Testis (tissue), 3 donors: Measurements from ENCODE around the gene RASGRF2. TPM values are rescaled to one million over a fixed set of nuclear protein-coding genes. Genes with fewer than 3 reads are reported as not detected.

Experiments used
- DNase-seq: peaks from one replicate; pipeline ENCODE4 v3.0.0-alpha.2; 2019
- H3K27ac ChIP-seq, 2 donors: fragments of 200-600 bp; sonication (generic); one replicate each; pipeline ENCODE4 v1.5.1; 2019
- H3K27me3 ChIP-seq: fragments of 200-600 bp; sonication (generic); one replicate; pipeline ENCODE4 v1.5.1; 2019
- H3K36me3 ChIP-seq: fragments of 200-600 bp; sonication (generic); one replicate; pipeline ENCODE4 v1.5.1; 2017; ENCODE audit warnings: low read depth; ENCODE audit errors: missing control alignments
- H3K4me1 ChIP-seq: fragments of 200-600 bp; sonication (generic); one replicate; pipeline ENCODE4 v1.5.1; 2019
- H3K4me3 ChIP-seq, 2 donors: fragments of 200-600 bp; sonication (generic); one replicate each; pipeline ENCODE4 v1.5.1; 2017 to 2019
- H3K9me3 ChIP-seq: fragments of 200-600 bp; sonication (generic); one replicate; pipeline ENCODE4 v1.5.1; 2017
- POLR2A ChIP-seq: fragments of 450-650 bp; IDR thresholded peaks from one replicate; pipeline ENCODE4 v1.6.1; 2017; ENCODE audit warnings: antibody characterized with exemption, mild to moderate bottlenecking, moderate library complexity
- WGBS, 2 donors: methylation state at CpG; one replicate each; pipeline ENCODE4 v1.1.5; 2018; 5-methylcytosine and 5-hydroxymethylcytosine counted together
- intact Hi-C: fragments of 100-400 bp; cut with DNase I; formaldehyde crosslinking; loops from one replicate; pipeline ENCODE4 v1.15.1; 2023; ENCODE audit warnings: low total_unique reads
- polyA plus RNA-seq: library from polyadenylated mRNA; stranded (reverse); fragments of 350-450 nt; fragmentation: Illumina TruSeq; extraction: RNeasy Lipid Tissue Mini Kit (QIAGEN cat#74804); gene quantifications from one replicate; pipeline ENCODE4 v1.2.3, GENCODE V29; 2014; ENCODE audit warnings: low read depth, low replicate concordance; ENCODE audit not compliant: insufficient read depth
- total RNA-seq, 2 donors: library from RNA; depleted of rRNA; stranded (reverse); fragments of >200 nt; gene quantifications; one replicate each; pipeline ENCODE4 v1.2.3, GENCODE V29; 2016
- TF ChIP-seq, protein P1 (sequence below), 3 experiments: fragments of 450-650 bp in 2 of 3; fragments of 200-600 bp in 1 of 3; sonication (generic) in 1 of 3; IDR thresholded peaks; one replicate each; pipeline ENCODE4 v1.5.1; 2016 to 2019; ENCODE audit warnings: antibody characterized with exemption in 3 of 3, mild to moderate bottlenecking in 2 of 3, moderate library complexity in 1 of 3

Gene RASGRF2
- total and polyA plus RNA-seq, 3 donors from 2014 or later, result 6.2 to 11.3 (median 7.8) TPM

DNA sequence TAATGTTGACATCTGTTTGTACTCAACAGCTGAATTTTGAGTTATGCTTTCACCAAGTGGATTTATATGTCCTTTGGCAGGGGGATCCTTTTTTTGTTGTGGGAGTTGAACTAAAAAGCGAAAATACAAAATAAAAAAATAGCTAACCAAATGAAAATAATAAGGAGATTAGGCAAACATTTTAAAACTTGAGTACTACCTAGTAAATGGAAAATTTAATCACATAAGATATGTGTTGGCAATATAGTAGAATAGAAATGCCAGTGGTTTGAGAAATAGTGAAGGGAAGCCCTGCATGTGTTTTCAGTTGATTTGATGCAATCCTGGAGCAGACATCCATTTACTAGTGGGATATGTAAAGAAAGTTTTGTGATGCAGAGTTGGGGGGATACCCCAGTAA lies 98.0 kb downstream of the RASGRF2 start:
- no peak overlapping the region for H3K27ac ChIP-seq
- H3K9me3 ChIP-seq, result no peaks in the 10 kb centered on the region
- H3K36me3 ChIP-seq, result no peaks in the 10 kb centered on the region
- no peaks in the 10 kb centered on the region for H3K4me1 ChIP-seq
- no peak for TF ChIP-seq POLR2A
- TF ChIP-seq, protein P1, sequence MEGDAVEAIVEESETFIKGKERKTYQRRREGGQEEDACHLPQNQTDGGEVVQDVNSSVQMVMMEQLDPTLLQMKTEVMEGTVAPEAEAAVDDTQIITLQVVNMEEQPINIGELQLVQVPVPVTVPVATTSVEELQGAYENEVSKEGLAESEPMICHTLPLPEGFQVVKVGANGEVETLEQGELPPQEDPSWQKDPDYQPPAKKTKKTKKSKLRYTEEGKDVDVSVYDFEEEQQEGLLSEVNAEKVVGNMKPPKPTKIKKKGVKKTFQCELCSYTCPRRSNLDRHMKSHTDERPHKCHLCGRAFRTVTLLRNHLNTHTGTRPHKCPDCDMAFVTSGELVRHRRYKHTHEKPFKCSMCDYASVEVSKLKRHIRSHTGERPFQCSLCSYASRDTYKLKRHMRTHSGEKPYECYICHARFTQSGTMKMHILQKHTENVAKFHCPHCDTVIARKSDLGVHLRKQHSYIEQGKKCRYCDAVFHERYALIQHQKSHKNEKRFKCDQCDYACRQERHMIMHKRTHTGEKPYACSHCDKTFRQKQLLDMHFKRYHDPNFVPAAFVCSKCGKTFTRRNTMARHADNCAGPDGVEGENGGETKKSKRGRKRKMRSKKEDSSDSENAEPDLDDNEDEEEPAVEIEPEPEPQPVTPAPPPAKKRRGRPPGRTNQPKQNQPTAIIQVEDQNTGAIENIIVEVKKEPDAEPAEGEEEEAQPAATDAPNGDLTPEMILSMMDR (IDR thresholded peaks at IDR 0.05), result no peak
- intact Hi-C loops, result no loop called here
- no peak overlapping the region for H3K4me3 ChIP-seq
- DNase-seq, result no peak
- no peaks in the 10 kb centered on the region for H3K27me3 ChIP-seq
- 85% methylated on average over 1 of the region's 1 CpG for WGBS, 2 donors

- Histone ChIP-seq H3K27ac (peak overlapping the region in 1 of 2 donors; percentile 6), H3K27me3 (no peaks in the 10 kb centered on the region), H3K4me3 (no peak overlapping the region), H3K36me3 (no peaks in the 10 kb centered on the region), H3K4me1 (peaks cover 6% of the 10 kb centered on the region), H3K9me3 (no peaks in the 10 kb centered on the region)
- TF ChIP-seq, protein P1 (IDR thresholded peaks at IDR 0.05), result no peak
- TF ChIP-seq POLR2A, result no peak
- WGBS, 2 donors, result 62 to 68% methylated on average over 3 of the region's 3 CpGs
- intact Hi-C loops, result no loop called here
- DNase-seq, result no peak
These were observed 105.3 kb downstream of the RASGRF2 start for GRCh38 chr5:81065492-81065891.

GRCh38 chr5:81066102-81066501 lies 105.9 kb downstream of the RASGRF2 start:
- no peak for DNase-seq
- intact Hi-C loops, result no loop called here
- no peak overlapping the region for H3K27ac ChIP-seq

DNA sequence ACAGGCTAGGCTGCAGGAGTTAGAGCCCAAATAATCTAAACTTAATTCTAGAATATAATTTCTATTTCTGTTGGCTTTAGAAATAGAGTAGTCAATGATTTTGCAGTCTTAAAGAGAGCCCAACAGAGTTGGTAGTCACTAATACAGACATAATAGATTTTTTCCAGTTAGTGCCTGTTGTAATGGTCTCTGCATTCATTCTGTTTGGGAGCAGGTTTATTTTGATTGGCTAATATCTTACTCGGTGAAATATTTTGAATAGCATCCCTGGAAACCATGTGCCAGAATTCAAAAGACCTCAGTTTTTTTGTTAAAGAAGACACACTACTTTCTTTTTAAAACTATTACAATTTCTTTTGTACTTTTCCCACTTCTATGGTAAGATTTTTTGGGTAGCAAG lies 107.2 kb downstream of the RASGRF2 start:
- WGBS, 2 donors, result 63 to 71% methylated on average over 1 of the region's 1 CpG
- H3K36me3 ChIP-seq, result no peaks in the 10 kb centered on the region
- no peaks in the 10 kb centered on the region for H3K27me3 ChIP-seq
- intact Hi-C loops, result no loop called here
- no peak overlapping the region for H3K4me3 ChIP-seq
- peaks cover 6% of the 10 kb centered on the region for H3K4me1 ChIP-seq
- no peaks in the 10 kb centered on the region for H3K9me3 ChIP-seq
- DNase-seq, result no peak
- no peak for TF ChIP-seq POLR2A
- TF ChIP-seq, protein P1 (IDR thresholded peaks at IDR 0.05), result no peak
- peak overlapping the region in 1 of 2 donors; percentile 13 for H3K27ac ChIP-seq

More at GRCh38 chr5:81066102-81066501, 105.9 kb downstream of the RASGRF2 start:
- WGBS, 2 donors, result 85 to 86% methylated on average over 4 of the region's 4 CpGs
- Histone ChIP-seq H3K4me3 (no peak overlapping the region), H3K4me1 (peaks cover 6% of the 10 kb centered on the region), H3K27me3 (no peaks in the 10 kb centered on the region), H3K36me3 (no peaks in the 10 kb centered on the region), H3K9me3 (no peaks in the 10 kb centered on the region)
- TF ChIP-seq POLR2A, result no peak
- TF ChIP-seq, protein P1 (IDR thresholded peaks at IDR 0.05), result no peak

DNA sequence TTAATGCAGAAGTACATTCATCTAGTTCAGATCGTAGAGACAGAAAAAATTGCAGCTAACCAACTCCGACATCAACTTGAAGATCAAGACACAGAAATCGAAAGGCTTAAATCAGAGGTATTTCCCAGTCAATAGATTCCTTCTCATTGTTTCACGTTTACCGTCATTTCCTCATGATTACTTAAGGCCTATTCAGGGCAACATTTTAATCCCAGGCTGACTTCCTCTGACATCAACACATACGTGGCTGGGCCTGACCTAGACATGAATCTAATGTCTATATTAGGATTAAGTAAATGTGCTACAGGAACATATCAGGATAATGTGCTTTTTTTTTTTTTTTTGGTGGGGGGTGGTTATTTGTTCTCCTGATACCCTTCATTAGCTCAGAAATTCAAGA lies 107.9 kb downstream of the RASGRF2 start:
- 79 to 88% methylated on average over 6 of the region's 6 CpGs for WGBS, 2 donors
- Histone ChIP-seq H3K4me3 (no peak overlapping the region), H3K27ac (no peak overlapping the region), H3K27me3 (no peaks in the 10 kb centered on the region), H3K4me1 (peaks cover 6% of the 10 kb centered on the region), H3K9me3 (no peaks in the 10 kb centered on the region), H3K36me3 (no peaks in the 10 kb centered on the region)
- no peak for TF ChIP-seq POLR2A
- TF ChIP-seq, protein P1 (IDR thresholded peaks at IDR 0.05), result no peak
- DNase-seq, result no peak
- intact Hi-C loops, result no loop called here
